CD4-positive, alpha-beta T cell treated with Interleukin-4 for 4 hours (primary cell): ENCODE data around the gene ITPKB.
"Not testable (repeated sequence)": the region's sequence is repeated elsewhere in the genome, so short reads cannot be mapped to it uniquely, and the experiment has no call there.

Source experiments
- DNase-seq: peaks from one replicate; pipeline ENCODE4 v3.0.0-alpha.2; 2020

ITPKB gene

GRCh38 chr1:226616636-226617035 lies 122.4 kb downstream of the ITPKB start:
- no peak for DNase-seq

GRCh38 chr1:226615876-226616275 lies 123.2 kb downstream of the ITPKB start:
- no peak for DNase-seq

GRCh38 chr1:226611980-226612379 lies 127.1 kb downstream of the ITPKB start:
- not testable (repeated sequence) for DNase-seq

GRCh38 chr1:226611301-226611700 lies 127.8 kb downstream of the ITPKB start:
- DNase-seq, result no peak

- no peak for DNase-seq
Measured at GRCh38 chr1:226610671-226611070, 128.4 kb downstream of the ITPKB start.

- no peak for DNase-seq
Measured at GRCh38 chr1:226609836-226610455, 129.1 kb downstream of the ITPKB start.

GRCh38 chr1:226608699-226609505 lies 130.2 kb downstream of the ITPKB start:
- DNase-seq, result peak; percentile 52

- DNase-seq, result no peak
Measured at GRCh38 chr1:226607821-226608220, 131.3 kb downstream of the ITPKB start.

GRCh38 chr1:226607268-226607660 lies 131.8 kb downstream of the ITPKB start:
- no peak for DNase-seq

- DNase-seq, result no peak
Measured at GRCh38 chr1:226606311-226607267, 132.5 kb downstream of the ITPKB start.

GRCh38 chr1:226605318-226605950 lies 133.6 kb downstream of the ITPKB start:
- DNase-seq, result no peak

- DNase-seq, result no peak
Measured at GRCh38 chr1:226604560-226605317, 134.3 kb downstream of the ITPKB start.

- DNase-seq, result no peak
Measured at GRCh38 chr1:226603858-226604559, 135.1 kb downstream of the ITPKB start.

GRCh38 chr1:226603022-226603857 lies 135.8 kb downstream of the ITPKB start:
- no peak for DNase-seq

GRCh38 chr1:226602186-226603021 lies 136.7 kb downstream of the ITPKB start:
- no peak for DNase-seq

GRCh38 chr1:226601456-226601855 lies 137.6 kb downstream of the ITPKB start:
- DNase-seq, result no peak

- DNase-seq, result no peak
Measured at GRCh38 chr1:226600254-226600653, 138.8 kb downstream of the ITPKB start.

- no peak for DNase-seq
Measured at GRCh38 chr1:226599636-226600238, 139.3 kb downstream of the ITPKB start.

GRCh38 chr1:226598955-226599354 lies 140.1 kb downstream of the ITPKB start:
- DNase-seq, result not testable (repeated sequence)
